HG02763 (cell line): ENCODE measurements around the gene TOP1.

Experiments
- ATAC-seq: cut with Tn5 transposase; IDR thresholded peaks from one replicate; pipeline ENCODE4 v1.9.1; 2021; ENCODE audit warnings: mild to moderate bottlenecking, moderate library complexity; ENCODE audit not compliant: unreplicated experiment

TOP1 gene

DNA sequence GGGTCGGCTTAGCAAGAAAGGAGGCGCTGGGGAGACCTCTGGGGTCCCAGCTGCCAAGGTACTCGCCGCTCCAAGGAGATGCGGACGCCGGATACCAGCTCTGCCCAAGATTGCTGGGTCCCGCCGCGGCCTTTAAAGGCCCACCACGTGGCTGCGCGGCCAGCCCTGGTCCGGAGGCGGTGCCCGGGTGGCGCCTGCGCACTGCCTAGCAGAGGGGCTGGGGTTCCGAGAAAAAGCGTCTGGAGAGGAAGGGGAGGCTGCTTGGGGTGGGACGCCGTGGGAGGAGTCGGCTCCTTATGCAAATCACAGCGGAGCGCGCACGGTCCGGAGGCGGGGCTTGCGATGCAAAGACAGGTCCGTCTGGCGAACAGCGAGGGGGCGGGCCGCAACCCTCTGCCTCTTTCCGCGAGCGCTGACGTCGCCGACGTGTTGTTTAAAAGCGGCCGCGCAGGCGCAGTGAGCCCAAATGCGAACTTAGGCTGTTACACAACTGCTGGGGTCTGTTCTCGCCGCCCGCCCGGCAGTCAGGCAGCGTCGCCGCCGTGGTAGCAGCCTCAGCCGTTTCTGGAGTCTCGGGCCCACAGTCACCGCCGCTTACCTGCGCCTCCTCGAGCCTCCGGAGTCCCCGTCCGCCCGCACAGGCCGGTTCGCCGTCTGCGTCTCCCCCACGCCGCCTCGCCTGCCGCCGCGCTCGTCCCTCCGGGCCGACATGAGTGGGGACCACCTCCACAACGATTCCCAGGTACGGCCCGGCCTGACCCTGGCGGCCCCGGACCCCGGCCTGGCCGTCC lies at the start of gene TOP1:
Gene TOP1 (plus strand): TSS at position 464 of the 791 bp plus-strand sequence. CDS start 246 bp downstream, at position 710.
- ATAC-seq: peak; percentile 95

DNA sequence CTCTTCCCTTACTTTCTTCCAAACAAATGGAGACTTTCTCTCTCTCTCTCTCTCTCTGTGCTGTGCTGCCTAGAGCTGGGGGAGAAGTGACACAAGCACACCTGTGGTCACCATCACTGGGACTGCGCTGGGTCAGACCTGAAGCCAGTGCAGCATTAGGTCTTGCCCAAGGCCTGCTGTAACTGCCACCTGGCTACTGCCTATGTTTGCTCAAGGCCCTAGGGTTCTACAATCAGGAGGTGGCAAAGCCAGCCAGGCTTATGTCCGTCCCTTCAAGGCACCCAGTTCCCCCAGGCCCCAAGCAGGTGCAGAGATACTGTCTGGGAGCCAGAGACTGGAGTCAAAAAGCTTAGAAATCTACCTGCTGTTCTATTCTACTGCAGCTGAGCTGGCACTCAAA lies 49.4 kb upstream of the TOP1 start:
- ATAC-seq: no peak

DNA sequence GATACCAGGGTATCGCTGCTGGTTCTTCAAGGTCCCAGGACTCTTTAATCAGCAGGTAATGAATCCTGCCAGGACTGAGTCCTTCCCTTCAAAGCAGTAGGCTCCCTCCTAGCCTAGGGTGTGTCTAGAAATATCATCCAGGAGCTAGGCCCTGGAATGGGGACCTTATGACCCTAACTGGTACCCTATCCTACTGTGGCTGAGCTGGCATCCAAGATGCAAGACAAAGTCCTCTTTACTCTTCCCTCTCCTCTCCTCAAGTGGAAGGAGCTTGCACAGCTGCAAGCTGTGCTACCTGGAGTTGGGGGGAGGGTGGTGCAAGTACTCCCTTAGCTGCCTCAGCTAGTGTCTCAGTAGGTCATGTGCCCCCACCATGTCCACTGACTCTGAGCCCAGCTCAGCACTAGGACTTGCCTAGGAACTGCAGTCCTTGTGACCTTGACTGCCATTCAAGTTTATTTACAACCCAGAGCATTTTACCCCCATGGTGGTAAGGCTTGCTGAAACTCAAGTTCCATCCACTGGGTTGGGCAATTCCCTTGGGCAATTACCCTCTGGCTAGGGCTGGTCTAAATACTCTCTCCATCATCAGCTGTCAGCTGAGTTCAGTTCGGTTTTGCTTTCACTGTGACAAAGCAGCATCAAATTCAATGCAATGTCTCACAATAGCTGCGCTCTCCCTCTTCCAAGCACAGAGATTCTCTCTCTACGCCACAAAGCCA lies 48.4 kb upstream of the TOP1 start:
- ATAC-seq: no peak

DNA sequence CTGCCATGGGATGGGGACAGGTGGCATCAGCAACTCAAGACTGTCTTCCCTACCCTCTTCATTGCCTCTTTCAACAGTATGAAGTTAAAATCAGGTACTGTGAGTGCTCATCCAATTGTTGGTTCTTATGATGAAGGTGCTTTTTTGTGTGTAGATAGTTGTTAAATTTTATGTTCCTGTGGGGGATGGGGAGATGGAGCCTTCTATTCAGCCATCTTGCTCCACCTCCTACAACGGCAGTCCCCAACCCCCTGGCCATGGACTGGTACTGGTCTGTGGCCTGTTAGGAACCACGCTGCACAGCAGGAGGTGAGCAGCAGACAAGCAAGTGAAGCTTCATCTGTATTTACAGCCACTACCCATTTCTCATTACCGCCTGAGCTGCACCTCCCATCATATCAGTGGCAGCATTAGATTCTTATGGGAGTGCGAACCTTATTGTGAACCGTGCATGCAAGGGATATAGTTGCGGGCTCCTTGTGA lies 47.8 kb upstream of the TOP1 start:
- ATAC-seq: no peak

DNA sequence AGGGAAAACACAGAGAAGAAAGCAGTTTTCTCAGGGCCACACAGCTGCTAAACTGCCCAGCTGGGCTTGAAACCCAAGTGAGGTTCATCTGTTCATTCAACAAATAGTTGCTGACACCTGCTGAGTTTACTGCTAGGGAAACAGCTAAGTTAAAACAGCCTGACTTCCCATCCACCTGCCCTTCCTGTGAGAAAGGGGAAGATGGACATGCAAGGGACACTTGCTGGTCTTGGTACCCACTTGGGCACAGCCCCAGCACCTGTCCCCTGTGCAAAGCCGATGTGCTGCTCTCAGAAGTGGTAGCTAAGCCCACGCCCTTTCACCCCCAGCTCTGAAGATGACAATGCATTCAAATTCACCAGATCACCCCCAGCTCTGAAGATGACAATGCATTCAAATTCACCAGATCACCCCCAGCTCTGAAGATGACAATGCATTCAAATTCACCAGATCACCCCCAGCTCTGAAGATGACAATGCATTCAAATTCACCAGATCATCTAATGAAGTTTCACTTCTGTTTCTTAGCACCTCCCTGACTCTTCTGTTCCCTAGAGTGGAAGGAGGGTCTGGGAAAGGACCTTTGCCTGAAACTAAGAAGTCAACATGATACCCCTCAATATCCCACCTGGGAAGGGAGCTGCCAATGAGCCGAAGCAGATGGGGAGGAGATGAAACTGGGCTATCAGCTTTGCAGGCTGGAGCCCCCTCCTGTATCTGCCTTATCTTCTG lies 46.0 kb upstream of the TOP1 start:
- ATAC-seq: no peak

DNA sequence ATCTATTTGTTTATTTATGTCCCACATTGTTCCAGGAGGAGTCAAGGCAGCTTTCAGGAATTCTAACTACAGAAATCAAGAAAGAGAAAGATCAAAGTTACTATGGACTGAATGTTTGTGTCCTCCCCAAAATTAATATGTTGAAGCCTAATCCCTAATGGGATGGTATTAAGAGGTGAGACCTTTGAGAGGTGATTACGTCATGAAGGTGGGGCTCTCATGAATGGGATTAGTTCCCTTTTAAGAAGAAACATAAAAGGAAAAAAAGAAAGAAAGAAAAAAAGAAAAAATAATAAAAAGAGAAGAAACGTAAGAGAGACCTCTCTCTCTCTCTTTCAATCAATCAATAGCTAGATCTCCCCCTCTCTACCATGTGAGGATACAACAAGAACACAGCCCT lies 44.7 kb upstream of the TOP1 start:
- ATAC-seq: no peak

DNA sequence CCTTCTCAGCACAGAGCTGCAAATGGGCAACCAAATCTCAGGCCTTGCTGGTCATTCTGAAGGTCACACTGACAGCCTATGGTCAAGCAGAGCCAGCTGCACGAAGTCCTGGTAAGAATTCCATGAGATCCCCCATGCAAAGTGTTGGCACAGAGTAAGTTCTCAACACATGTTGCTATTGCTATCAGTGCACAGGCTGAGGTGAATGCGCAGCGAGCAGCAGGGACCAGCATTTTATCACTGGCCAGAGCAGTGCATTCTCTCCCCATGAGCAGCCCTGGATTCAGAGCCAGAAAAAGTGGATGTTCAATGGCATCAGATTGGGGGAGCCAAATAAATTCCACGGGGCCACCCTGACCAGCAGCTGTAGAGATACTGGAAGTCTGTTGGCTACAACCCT lies 44.1 kb upstream of the TOP1 start:
- ATAC-seq: no peak

DNA sequence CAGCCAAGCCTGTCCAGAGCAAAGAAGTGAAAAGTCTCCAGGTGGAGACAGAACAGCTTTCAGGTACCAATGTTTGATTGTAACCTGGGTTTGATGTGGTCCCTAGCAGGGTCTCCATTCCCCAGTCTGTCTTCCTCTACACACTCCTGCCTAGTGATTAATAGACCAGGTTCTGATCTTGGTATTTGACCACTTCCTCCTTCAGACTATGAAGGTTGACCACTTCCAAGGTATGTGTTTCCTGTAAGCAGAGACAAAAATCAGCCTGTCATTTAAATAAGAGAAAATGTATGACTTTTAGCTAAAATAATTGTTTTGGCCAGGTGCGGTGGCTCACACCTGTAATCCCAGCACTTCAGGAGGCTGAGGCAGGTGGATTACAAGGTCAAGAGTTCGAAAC lies 41.8 kb upstream of the TOP1 start:
- no peak for ATAC-seq

DNA sequence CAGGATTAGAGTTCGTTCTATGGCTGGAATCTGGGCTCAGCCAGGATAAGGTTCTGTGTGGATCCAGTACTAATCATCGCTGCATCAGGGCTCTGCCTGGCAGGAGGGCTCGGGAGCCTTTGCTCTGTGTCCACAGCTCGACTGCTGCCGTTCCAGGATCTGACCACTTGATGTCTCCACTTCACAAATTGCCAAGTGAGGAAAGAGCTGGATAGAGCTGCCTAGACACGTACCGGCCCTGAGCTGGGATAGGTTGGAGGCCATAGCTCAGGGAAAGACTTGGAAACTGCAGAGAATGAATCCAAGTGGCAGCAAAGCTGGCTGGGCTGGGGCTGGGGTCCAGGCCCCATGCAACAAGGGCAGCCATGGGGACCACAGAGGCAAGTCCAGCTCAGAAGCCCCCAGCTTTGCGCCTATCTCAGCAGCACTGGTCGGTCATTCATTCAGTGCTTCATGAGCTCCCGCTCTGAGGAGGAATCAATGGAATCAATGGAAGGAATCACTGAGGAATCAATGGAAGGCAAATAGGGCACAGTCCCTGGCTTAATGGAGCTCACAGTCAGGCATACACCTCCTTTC lies 38.0 kb upstream of the TOP1 start:
- ATAC-seq: peak; percentile 54

DNA sequence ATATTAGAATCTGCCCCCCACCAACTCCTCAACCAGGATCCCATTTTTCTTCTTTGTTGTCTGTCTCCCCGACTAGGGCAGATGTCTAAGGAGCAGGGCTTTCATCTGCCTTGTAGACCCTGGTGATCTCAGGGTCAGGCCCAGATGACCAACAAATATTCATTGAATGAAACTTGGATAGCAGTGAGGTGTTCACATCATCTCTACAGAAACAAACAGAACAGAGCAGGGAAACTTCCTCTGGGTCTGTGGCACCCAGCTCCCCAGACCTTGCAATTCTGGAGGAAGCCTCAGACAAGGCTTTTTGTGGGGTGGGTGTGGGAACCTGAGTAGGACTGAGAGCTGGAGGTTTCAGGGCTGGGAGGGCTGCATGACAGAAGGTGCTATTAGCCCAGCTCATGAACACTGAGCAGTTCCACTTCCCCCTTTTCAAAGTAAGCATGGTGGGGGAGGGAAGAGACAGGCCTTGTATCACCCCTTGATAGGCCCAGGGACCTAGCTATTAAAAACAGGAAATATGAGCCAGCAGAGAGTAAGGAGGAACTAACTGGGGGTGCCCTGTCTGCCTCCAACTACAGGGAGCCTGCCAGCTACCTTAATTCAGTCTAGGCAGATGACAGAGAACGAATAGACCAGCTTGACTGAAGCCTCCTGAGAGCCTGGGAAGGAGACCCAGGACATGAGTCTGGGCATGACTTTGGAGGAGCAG lies 37.3 kb upstream of the TOP1 start:
- ATAC-seq: peak; percentile 85

DNA sequence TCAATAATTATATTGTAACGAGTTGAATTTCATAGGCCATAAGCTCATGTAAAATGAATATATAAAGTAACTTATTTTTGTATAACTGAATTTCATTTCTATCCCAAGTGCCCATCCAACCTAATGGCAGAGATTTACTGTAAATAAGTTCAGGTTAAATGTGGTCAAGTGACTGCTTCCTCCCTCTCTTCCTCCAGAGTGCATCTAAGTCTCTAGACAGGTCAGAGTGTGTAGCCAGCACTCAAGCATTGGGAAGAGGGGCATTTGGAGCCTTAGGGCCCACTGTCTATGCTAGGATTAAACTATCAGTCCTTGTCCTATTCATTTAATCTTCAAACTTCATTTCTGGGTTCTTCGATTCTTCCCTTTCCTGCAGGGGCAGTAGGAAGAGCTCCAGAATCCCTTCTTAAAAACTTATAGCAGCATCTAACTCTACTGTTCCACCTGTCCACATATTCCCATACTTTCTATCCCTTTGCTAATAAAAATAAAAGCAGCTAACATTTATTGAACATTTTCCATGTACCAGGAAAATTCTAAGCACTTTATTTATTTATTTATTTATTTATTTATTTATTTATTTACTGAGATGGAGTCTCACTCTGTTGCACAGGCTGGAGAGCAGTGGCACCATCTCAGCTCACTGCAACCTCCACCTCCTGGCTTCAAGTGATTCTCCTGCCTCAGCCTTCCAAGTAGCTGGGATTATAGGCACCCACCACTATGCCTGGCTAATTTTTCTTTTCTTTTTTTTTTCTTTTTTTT lies 36.1 kb upstream of the TOP1 start:
- no peak for ATAC-seq

DNA sequence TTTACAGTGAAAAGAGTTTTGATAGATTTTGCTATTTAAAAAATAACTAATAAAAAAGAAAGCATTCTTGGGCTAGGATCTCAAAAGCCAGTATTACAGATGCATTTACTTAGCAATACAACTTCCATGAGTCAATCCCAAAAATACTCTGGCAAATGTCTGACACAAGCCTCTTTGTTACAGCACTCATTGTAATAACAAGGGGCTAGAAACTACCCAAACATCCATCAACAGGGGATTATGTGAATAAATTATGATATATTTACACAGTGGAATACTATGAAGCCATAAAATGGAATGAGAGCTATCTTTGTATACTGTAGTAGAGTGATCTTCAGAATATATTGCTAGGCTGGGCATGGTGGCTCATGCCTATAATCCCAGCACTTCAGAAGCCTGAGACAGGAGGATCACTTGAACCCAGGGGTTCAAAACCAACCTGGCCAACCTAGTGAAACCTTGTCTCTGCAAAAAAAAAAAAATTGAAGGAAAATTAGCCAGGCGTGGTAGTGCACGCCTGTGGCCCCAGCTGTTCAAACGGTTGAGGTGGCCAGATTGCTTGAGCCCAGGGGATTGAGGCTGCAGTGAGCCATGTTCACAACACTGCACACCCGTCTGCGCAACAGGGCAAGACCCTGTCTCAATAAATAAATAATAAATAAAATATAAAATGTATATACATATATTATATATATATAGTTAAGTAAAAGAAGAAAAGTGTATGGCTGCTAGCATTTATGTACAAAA lies 34.7 kb upstream of the TOP1 start:
- ATAC-seq: no peak

DNA sequence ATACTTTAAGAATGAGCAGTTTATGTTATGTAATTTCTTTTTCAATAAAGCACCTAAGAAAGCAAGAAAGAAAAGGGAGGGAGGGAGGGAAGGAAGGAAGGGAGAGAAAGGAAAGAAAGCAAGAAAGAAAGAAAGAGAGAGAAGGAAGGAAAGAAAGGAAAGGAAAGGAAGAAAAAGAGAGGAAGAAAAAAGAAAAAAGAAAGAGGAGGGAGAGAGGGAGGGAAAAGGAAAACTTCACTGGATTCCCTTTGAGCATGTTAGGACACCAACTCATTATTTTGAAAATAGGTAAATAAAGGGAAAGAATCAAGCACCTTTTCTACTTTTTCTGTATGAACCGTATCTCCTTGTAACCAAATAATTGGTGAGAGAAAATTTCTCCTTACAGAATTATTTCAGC lies 32.3 kb upstream of the TOP1 start:
- ATAC-seq: no peak

DNA sequence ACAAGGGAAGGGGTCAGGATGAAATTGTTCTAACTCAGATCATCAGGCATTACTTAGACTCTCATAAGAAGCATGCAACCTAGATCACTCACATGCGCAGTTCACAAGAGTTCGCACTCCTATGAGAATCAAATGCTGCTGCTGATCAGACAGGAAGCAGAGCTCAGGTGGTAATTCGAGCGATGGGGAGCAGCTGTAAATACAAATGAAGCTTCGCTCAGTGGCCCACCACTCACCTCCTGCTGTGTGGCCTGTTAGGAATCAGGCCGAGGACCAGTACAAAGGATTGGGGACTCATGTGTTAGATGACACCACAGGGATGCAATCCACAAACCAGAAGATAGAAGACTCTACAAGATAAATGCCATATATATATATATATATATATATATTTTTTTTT lies 31.5 kb upstream of the TOP1 start:
- ATAC-seq: no peak

DNA sequence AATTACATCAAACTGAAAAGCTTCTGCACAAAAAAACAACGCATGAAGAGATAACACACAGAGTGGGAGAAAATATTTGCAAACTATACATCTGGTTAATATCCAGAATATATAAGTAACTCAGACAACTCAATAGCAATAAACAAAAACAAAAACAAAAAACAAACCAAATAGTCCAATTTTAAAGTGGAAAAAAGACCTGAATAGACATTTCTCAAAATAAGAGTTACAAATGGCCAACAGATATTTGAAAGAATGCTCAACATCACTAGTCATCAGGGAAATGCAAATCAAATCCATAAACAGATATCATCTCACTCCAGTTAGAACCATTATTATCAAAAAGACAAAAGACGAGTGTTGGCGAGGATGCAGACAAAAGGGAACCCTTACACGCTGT lies 28.8 kb upstream of the TOP1 start:
- no peak for ATAC-seq

DNA sequence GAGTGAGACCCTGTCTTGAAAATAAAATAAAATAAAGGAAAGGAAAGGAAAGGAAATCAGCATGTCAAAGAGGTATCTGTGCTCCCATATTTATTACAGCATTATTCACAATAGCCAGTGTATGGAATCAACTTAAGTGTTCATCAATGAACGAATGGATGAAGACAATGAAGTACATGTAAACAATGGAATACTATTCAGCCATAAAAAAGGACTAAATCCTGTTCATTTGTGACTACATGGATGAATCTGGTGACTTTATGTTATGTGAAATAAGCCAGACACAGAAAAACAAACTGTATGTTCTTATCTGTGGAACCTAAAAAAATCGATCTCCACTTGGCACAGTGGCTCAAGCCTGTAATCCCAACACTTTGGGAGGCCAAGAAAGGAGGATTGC lies 28.0 kb upstream of the TOP1 start:
- ATAC-seq: no peak

DNA sequence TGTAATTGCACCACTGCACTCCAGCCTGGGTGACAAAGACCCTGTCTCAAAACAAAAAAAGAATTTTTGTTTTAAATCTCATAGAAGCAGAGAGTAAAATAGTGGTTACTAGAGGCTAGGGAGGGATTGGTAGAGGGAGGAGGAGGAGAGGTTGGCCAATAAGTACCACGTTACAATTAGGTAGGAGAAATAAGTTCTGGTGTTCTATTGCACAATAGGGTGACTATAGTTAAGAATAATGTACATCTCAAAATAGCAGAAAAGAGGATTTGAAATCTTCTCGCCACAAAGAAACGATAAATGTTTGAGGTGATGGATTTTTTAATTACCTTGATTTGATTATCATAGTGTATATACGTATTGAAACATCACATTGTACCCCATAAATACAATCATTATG lies 27.1 kb upstream of the TOP1 start:
- no peak for ATAC-seq

DNA sequence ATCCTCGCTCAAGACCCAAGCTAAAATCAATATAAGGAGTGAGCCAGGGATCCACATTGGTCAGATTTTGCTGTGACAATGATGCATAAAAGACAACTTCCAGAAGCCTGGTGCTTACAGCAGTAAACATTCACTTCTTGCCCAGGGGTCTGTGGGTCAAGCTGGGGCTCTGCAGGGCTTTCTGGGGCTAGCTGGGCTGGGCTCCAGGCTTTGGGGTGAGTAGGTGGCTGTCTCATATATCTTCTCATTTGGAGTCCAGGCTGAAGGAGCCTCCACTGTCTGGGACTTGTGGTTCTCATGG lies 25.8 kb upstream of the TOP1 start:
- no peak for ATAC-seq

DNA sequence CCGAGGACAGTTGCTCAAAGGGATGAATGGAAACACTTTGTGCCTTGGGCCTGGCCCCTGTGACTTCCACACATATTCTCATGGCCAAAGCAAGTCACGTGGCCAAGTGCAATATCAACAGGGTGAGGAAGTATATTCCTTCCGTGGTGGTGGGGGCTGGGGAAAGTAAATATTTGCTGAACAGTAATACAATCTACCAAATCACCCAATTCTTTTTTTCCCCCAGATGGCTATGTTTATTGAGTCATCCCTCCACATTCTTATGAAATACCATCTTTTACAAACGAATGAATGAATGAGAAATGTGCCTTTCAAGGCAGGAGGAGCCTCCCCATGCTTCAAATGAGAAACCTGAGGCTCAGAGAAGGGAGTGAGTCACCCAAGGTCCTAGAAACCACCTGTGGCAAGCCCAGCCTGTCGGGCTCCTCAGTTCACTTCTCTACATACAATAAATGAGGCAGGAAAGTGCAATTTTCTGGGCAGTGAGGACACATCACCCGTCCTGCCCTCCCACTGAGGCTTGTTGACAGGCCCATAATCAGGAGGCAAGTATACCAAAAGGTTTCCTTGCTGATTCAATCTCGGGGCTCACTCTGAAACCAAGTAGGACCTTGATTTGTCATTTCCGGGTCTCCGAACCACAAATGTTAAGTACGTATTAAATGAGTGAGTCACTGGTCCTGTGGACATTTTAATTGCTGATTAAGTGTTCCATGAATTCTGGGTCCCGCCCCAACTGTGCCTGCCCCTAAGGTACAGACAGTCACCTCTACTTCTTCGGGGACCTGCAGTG lies 25.3 kb upstream of the TOP1 start:
- ATAC-seq: no peak
